Stimulated activated naive CD8-positive, alpha-beta T cell treated with anti-CD3 and anti-CD28 coated beads, Interleukin-15, Interleukin-2, amounts not matched to agents 100 U/mL and 50 U/mL, for 24 hours (primary cell): ENCODE data around the gene ZBTB32.
A peak's percentile ranks its signal among the peaks of the same experiment; 100 is the strongest.

ENCODE experiments used
- ATAC-seq: fragments of 150-1000 bp; cut with Tn5 transposase; one replicate; pipeline ENCODE4 v1.10.0; 2021
- DNase-seq: peaks from one replicate; pipeline ENCODE4 v3.0.0; 2021

Gene ZBTB32

GRCh38 chr19:35696835-35697234, 7.5 kb upstream of the ZBTB32 start:
- ATAC-seq (peak; percentile 62), DNase-seq (peak; percentile 27)

- ATAC-seq (peak; percentile 100), DNase-seq (peak; percentile 92)
These were observed 1.9 kb upstream of the ZBTB32 start for GRCh38 chr19:35702223-35703012.

GRCh38 chr19:35703343-35703742, 1.0 kb upstream of the ZBTB32 start:
- ATAC-seq: no peak
- DNase-seq: no peak

- ATAC-seq: no peak
- no peak for DNase-seq
These were observed 4.0 kb downstream of the ZBTB32 start for GRCh38 chr19:35708391-35708790.

- peak; percentile 65 for ATAC-seq
- peak; percentile 81 for DNase-seq
These were observed 6.7 kb downstream of the ZBTB32 start for GRCh38 chr19:35710784-35711723.

GRCh38 chr19:35712567-35713505, 8.5 kb downstream of the ZBTB32 start:
- peak; percentile 24 for ATAC-seq
- DNase-seq: peak; percentile 88

- DNase-seq (no peak), ATAC-seq (no peak)
These were observed 9.1 kb downstream of the ZBTB32 start for GRCh38 chr19:35713506-35713850.

- ATAC-seq (no peak), DNase-seq (no peak)
These were observed 9.6 kb downstream of the ZBTB32 start for GRCh38 chr19:35713904-35714495.

GRCh38 chr19:35714601-35715354, 10.4 kb downstream of the ZBTB32 start:
- DNase-seq: peak; percentile 52
- ATAC-seq: no peak

GRCh38 chr19:35715355-35715809, 11.0 kb downstream of the ZBTB32 start:
- no peak for DNase-seq
- no peak for ATAC-seq

- ATAC-seq: no peak
- DNase-seq: no peak
These were observed 11.8 kb downstream of the ZBTB32 start for GRCh38 chr19:35715981-35716800.

GRCh38 chr19:35716801-35717664, 12.7 kb downstream of the ZBTB32 start:
- peak; percentile 88 for DNase-seq
- peak; percentile 70 for ATAC-seq

GRCh38 chr19:35717665-35718344, 13.4 kb downstream of the ZBTB32 start, which contains the start of gene KMT2B:
Gene KMT2B (plus strand): TSS chr19:35718003. CDS start chr19:35718019, 16 bp downstream.
- ATAC-seq (peak; percentile 6), DNase-seq (peak; percentile 95)

GRCh38 chr19:35718345-35719041, 14.1 kb downstream of the ZBTB32 start:
- ATAC-seq (peak; percentile 5), DNase-seq (peak; percentile 76)

- DNase-seq (no peak), ATAC-seq (no peak)
These were observed 15.2 kb downstream of the ZBTB32 start for GRCh38 chr19:35719402-35720162.

GRCh38 chr19:35720163-35720524, 15.8 kb downstream of the ZBTB32 start:
- ATAC-seq: no peak
- no peak for DNase-seq

- ATAC-seq (no peak), DNase-seq (no peak)
These were observed 16.3 kb downstream of the ZBTB32 start for GRCh38 chr19:35720648-35721047.
